GM19023 (cell line): Measurements from ENCODE around the gene CDK14.

ENCODE experiments used
- ATAC-seq: cut with Tn5 transposase; IDR thresholded peaks from one replicate; pipeline ENCODE4 v1.9.1; 2021; ENCODE audit warnings: mild to moderate bottlenecking, moderate library complexity; ENCODE audit not compliant: unreplicated experiment

Gene CDK14

GRCh38 chr7:91080351-91080750 is 484.2 kb downstream of the CDK14 start:
- ATAC-seq: no peak

- ATAC-seq: no peak
Measured at GRCh38 chr7:91082038-91082437, 485.9 kb downstream of the CDK14 start.

- ATAC-seq: no peak
Measured at GRCh38 chr7:91082852-91083495, 486.9 kb downstream of the CDK14 start.

GRCh38 chr7:91083855-91084644 is 487.9 kb downstream of the CDK14 start:
- ATAC-seq: no peak

- no peak for ATAC-seq
Measured at GRCh38 chr7:91085175-91085574, 489.1 kb downstream of the CDK14 start.

- ATAC-seq: no peak
Measured at GRCh38 chr7:91086200-91086599, 490.1 kb downstream of the CDK14 start.

- ATAC-seq: no peak
Measured at GRCh38 chr7:91088156-91088555, 492.0 kb downstream of the CDK14 start.

GRCh38 chr7:91088691-91089090 is 492.6 kb downstream of the CDK14 start:
- ATAC-seq: no peak

- no peak for ATAC-seq
Measured at GRCh38 chr7:91089382-91089963, 493.4 kb downstream of the CDK14 start.

GRCh38 chr7:91090684-91091083 is 494.6 kb downstream of the CDK14 start:
- no peak for ATAC-seq

- no peak for ATAC-seq
Measured at GRCh38 chr7:91091631-91092030, 495.5 kb downstream of the CDK14 start.

- ATAC-seq: no peak
Measured at GRCh38 chr7:91093181-91093580, 497.1 kb downstream of the CDK14 start.

- no peak for ATAC-seq
Measured at GRCh38 chr7:91098566-91098965, 502.4 kb downstream of the CDK14 start.

GRCh38 chr7:91103363-91103762 is 507.2 kb downstream of the CDK14 start:
- no peak for ATAC-seq

GRCh38 chr7:91107460-91107859 is 511.3 kb downstream of the CDK14 start:
- no peak for ATAC-seq

GRCh38 chr7:91109200-91109599 is 513.1 kb downstream of the CDK14 start:
- no peak for ATAC-seq

GRCh38 chr7:91112902-91113341 is 516.8 kb downstream of the CDK14 start:
- no peak for ATAC-seq

GRCh38 chr7:91114232-91114631 is 518.1 kb downstream of the CDK14 start:
- ATAC-seq: no peak

- ATAC-seq: no peak
Measured at GRCh38 chr7:91126762-91127161, 530.6 kb downstream of the CDK14 start.

GRCh38 chr7:91127325-91127724 is 531.2 kb downstream of the CDK14 start:
- ATAC-seq: no peak

GRCh38 chr7:91127959-91128358 is 531.8 kb downstream of the CDK14 start:
- no peak for ATAC-seq
